Epithelial cell of esophagus (primary cell): ENCODE results near the gene ARIH2.
"Not testable (repeated sequence)": the region's sequence is repeated elsewhere in the genome, so short reads cannot be mapped to it uniquely, and the experiment has no call there.

ENCODE experiments used
- DNase-seq: peaks from one replicate; pipeline ENCODE4 v3.0.0; 2010; ENCODE audit warnings: low read depth
- H3K4me3 ChIP-seq: 2 replicates; pipeline ENCODE4 v1.5.1; 2011; ENCODE audit warnings: mild to moderate bottlenecking, low read length, control low read depth
- CTCF ChIP-seq: IDR thresholded peaks from 2 replicates; pipeline ENCODE4 v1.5.1; 2011; ENCODE audit warnings: low read depth, mild to moderate bottlenecking, low read length, control low read depth, inconsistent platforms; ENCODE audit not compliant: insufficient read depth; ENCODE audit errors: missing control alignments

ARIH2 gene

GRCh38 chr3:48899273-48899672 is 19.4 kb upstream of the ARIH2 start:
- TF ChIP-seq CTCF: no peak
- H3K4me3 ChIP-seq: no peak overlapping the region
- peak; percentile 35 for DNase-seq

- not testable (repeated sequence) for DNase-seq, H3K4me3 ChIP-seq
Observed at GRCh38 chr3:48907026-48907425, 11.6 kb upstream of the ARIH2 start.

- no peak for TF ChIP-seq CTCF
- no peak for DNase-seq
Observed at GRCh38 chr3:48915296-48915695, 3.3 kb upstream of the ARIH2 start.

GRCh38 chr3:48919215-48920138 is 835 bp downstream of the ARIH2 start:
- TF ChIP-seq CTCF: no peak
- peak; percentile 49 for DNase-seq
- H3K4me3 ChIP-seq: peak overlapping the region; percentile 73

More at GRCh38 chr3:48915296-48915695, 3.3 kb upstream of the ARIH2 start:
- H3K4me3 ChIP-seq: no peak overlapping the region

GRCh38 chr3:48926425-48927392 is 8.1 kb downstream of the ARIH2 start:
- peak; percentile 29 for DNase-seq
- H3K4me3 ChIP-seq: no peak overlapping the region
- no peak for TF ChIP-seq CTCF

GRCh38 chr3:48927928-48928327 is 9.3 kb downstream of the ARIH2 start:
- no peak for TF ChIP-seq CTCF
- peak; percentile 19 for DNase-seq
- H3K4me3 ChIP-seq: no peak overlapping the region

GRCh38 chr3:48928679-48929078 is 10.0 kb downstream of the ARIH2 start:
- no peak overlapping the region for H3K4me3 ChIP-seq
- no peak for DNase-seq
- no peak for TF ChIP-seq CTCF
